ENCODE results near the gene GNG5. TPM values are rescaled to one million over a fixed set of nuclear protein-coding genes. Genes with fewer than 3 reads are reported as not detected.
"Not testable (repeated sequence)": the region's sequence is repeated elsewhere in the genome, so short reads cannot be mapped to it uniquely, and the experiment has no call there.

GNG5 gene
- total RNA-seq, 1 experiment from 2014 or later = 115 TPM

- H3K79me1 ChIP-seq (ENCODE audit: insufficient read depth, low read depth, low read length, poor library complexity, severe bottlenecking) = no peaks in the 10 kb centered on the region
- H2BK5ac ChIP-seq (ENCODE audit: insufficient read length, low read length) = no peak overlapping the region
- no peak overlapping the region for H3T11ph ChIP-seq (ENCODE audit: low read length)
- no peaks in the 10 kb centered on the region for H3K23me2 ChIP-seq (ENCODE audit: insufficient read length, low read depth, low read length, poor library complexity, severe bottlenecking)
- no peak overlapping the region for H4K8ac ChIP-seq (replicated peaks; ENCODE audit: insufficient read length, low read depth, low read length)
- no peak overlapping the region for H3K4ac ChIP-seq (ENCODE audit: low read depth, low read length)
- H3K27ac Mint-ChIP-seq = no peak overlapping the region
- H3K4me1 ChIP-seq (ENCODE audit: insufficient read depth, low read length) = no peaks in the 10 kb centered on the region
- no CpG with 5 or more reads among the region's 2 CpGs for WGBS (ENCODE audit: extremely low coverage, insufficient read length, low lambda C conversion rate)
- no peak overlapping the region for H3K4me2 ChIP-seq (ENCODE audit: insufficient read depth, insufficient read length, low read length)
- no peak overlapping the region for H2AFZ ChIP-seq (ENCODE audit: low read length)
- H3K23ac ChIP-seq (ENCODE audit: insufficient read length, low read depth, low read length) = no peak overlapping the region
- H2AK5ac ChIP-seq (ENCODE audit: insufficient read length, low read length) = no peak overlapping the region
- no peak overlapping the region for H4K91ac ChIP-seq (ENCODE audit: insufficient read length, low read depth, low read length)
- H3K79me2 ChIP-seq (ENCODE audit: insufficient read depth, low read length) = no peaks in the 10 kb centered on the region
- H2BK12ac ChIP-seq (ENCODE audit: insufficient read length, low read depth, low read length) = no peak overlapping the region
- H3K27me3 ChIP-seq (ENCODE audit: insufficient read depth, low read length) = no peaks in the 10 kb centered on the region
- no peak overlapping the region for H3K56ac ChIP-seq (ENCODE audit: insufficient read length, low read depth, low read length)
- no peak overlapping the region for H4K5ac ChIP-seq (ENCODE audit: insufficient read length, low read depth, low read length)
- H3K14ac ChIP-seq (ENCODE audit: insufficient read depth, low read length) = no peak overlapping the region
- H2BK20ac ChIP-seq (ENCODE audit: low read depth, low read length, poor library complexity, severe bottlenecking) = no peak overlapping the region
- H3K27me3 Mint-ChIP-seq (ENCODE audit: low read depth) = peaks cover 18% of the 10 kb centered on the region
- DNase-seq = no peak
- H2BK15ac ChIP-seq (ENCODE audit: low read depth, low read length) = no peak overlapping the region
- H3K9me3 Mint-ChIP-seq = peaks cover 0 to 11% of the 10 kb centered on the region in 2 experiments; a peak in 2 of 5 replicates
- no peaks in the 10 kb centered on the region for H3K4me1 Mint-ChIP-seq
- H2BK120ac ChIP-seq (ENCODE audit: low read depth, low read length, poor library complexity, severe bottlenecking) = no peak overlapping the region
- no peaks in the 10 kb centered on the region for H4K20me1 ChIP-seq (ENCODE audit: control insufficient read depth, insufficient read depth, insufficient read length)
- H3K36me3 Mint-ChIP-seq (ENCODE audit: insufficient read depth in 1 of 3, low read depth in 3 of 3) = 0 out of 7 replicates have a peak, but pooled peaks cover 0 to 2% (median 0%) of the 10 kb centered on the region in 3 experiments
- no peak overlapping the region for H3K27ac ChIP-seq (ENCODE audit: insufficient read length, low read depth, low read length)
- no peak for TF ChIP-seq CTCF (conservative IDR thresholded peaks at IDR 0.05)
- no peaks in the 10 kb centered on the region for H3K9me3 ChIP-seq (ENCODE audit: control insufficient read depth, low read depth, low read length)
- no peak overlapping the region for H3K18ac ChIP-seq (ENCODE audit: insufficient read length, low read depth, low read length)
- H3K9ac ChIP-seq (ENCODE audit: extremely low read depth, insufficient read length, low read length) = no peak overlapping the region
- H3K4me3 Mint-ChIP-seq = no peak overlapping the region
These were observed 55.5 kb downstream of the GNG5 start for GRCh38 chr1:84450910-84451309.

- H3K14ac ChIP-seq (ENCODE audit: insufficient read depth, low read length); H3K23me2 ChIP-seq (ENCODE audit: insufficient read length, low read depth, low read length, poor library complexity, severe bottlenecking); H3K9me3 ChIP-seq (ENCODE audit: control insufficient read depth, low read depth, low read length); H3K27ac ChIP-seq (ENCODE audit: insufficient read length, low read depth, low read length); H3K4me1 ChIP-seq (ENCODE audit: insufficient read depth, low read length); H3K4me2 ChIP-seq (ENCODE audit: insufficient read depth, insufficient read length, low read length); H3K18ac ChIP-seq (ENCODE audit: insufficient read length, low read depth, low read length); H3K79me1 ChIP-seq (ENCODE audit: insufficient read depth, low read depth, low read length, poor library complexity, severe bottlenecking); H3K4me1 Mint-ChIP-seq; H2BK5ac ChIP-seq (ENCODE audit: insufficient read length, low read length); H3K9ac ChIP-seq (ENCODE audit: extremely low read depth, insufficient read length, low read length); H3K4ac ChIP-seq (ENCODE audit: low read depth, low read length); H3T11ph ChIP-seq (ENCODE audit: low read length); H3K23ac ChIP-seq (ENCODE audit: insufficient read length, low read depth, low read length); H2BK12ac ChIP-seq (ENCODE audit: insufficient read length, low read depth, low read length); H3K36me3 Mint-ChIP-seq (ENCODE audit: insufficient read depth in 1 of 3, low read depth in 3 of 3); H2AK5ac ChIP-seq (ENCODE audit: insufficient read length, low read length); H3K79me2 ChIP-seq (ENCODE audit: insufficient read depth, low read length); H2BK120ac ChIP-seq (ENCODE audit: low read depth, low read length, poor library complexity, severe bottlenecking); H4K20me1 ChIP-seq (ENCODE audit: control insufficient read depth, insufficient read depth, insufficient read length); H2AFZ ChIP-seq (ENCODE audit: low read length); H4K5ac ChIP-seq (ENCODE audit: insufficient read length, low read depth, low read length); H4K91ac ChIP-seq (ENCODE audit: insufficient read length, low read depth, low read length); H3K27me3 ChIP-seq (ENCODE audit: insufficient read depth, low read length); H3K56ac ChIP-seq (ENCODE audit: insufficient read length, low read depth, low read length); H4K8ac ChIP-seq (replicated peaks; ENCODE audit: insufficient read length, low read depth, low read length); DNase-seq; H3K27ac Mint-ChIP-seq; H3K4me3 Mint-ChIP-seq; H2BK15ac ChIP-seq (ENCODE audit: low read depth, low read length); H2BK20ac ChIP-seq (ENCODE audit: low read depth, low read length, poor library complexity, severe bottlenecking): not testable (repeated sequence)
- Mint-ChIP-seq H3K27me3 (ENCODE audit: low read depth) (peaks cover 12% of the 10 kb centered on the region), H3K9me3 (peaks cover 0 to 15% of the 10 kb centered on the region in 2 experiments; a peak in 2 of 5 replicates)
- no CpG with 5 or more reads among the region's 3 CpGs for WGBS (ENCODE audit: extremely low coverage, insufficient read length, low lambda C conversion rate)
These were observed 57.7 kb downstream of the GNG5 start for GRCh38 chr1:84448704-84449103.
